SIG-M5 (cell line): ENCODE data around the gene ARFGEF3.

ENCODE experiments used
- DNase-seq: peaks from one replicate; lab custom pipeline; 2025; lab: John Stamatoyannopoulos, UW

Gene ARFGEF3

DNA sequence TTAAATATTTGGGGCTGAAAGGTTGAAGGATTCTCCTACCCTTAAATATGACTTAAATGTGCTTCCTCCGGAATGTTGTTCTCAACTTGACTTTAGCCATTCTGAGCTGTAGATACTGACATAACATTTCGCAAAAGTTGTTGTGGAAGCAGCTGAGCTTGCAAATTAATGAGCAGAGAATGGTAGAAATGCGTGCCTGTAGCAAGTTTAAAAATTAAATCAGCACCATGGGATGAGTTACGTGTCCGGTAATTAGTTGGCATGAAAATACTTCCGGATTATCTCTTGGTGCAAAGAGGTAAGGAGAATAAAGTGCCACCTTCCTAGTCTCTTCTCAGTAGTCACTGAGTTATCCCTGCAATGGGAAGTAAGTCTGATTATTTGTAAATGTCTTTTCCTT is 80.2 kb downstream of the ARFGEF3 start:
- no peak for DNase-seq

DNA sequence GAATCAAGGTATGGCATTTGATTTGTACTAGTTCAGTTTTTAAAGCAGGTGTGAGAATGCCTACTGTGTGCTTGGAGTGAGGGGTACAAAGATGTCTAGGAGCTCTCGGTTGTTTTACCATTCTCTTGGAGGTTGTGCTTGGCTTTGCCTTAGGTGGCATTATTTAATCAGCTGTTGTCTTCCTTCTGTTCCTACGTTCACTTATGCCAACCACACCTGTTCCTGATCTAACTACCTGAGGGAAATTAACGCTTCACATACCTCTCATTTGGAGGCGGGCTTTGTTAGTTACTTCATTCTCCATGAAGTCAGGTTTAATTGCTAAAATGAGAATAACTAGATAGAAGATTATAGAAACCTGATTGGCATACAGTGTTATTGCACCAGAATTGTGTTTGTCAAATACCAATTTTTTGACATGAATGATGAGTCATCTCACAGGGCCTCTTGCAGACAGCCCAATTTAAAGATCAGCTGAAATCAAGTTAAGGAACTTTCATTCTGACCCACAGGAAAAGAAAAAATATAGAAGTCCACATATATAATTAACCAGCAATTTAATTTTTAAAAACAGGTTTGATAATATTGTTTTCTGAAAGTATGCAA is 81.4 kb downstream of the ARFGEF3 start:
- no peak for DNase-seq

DNA sequence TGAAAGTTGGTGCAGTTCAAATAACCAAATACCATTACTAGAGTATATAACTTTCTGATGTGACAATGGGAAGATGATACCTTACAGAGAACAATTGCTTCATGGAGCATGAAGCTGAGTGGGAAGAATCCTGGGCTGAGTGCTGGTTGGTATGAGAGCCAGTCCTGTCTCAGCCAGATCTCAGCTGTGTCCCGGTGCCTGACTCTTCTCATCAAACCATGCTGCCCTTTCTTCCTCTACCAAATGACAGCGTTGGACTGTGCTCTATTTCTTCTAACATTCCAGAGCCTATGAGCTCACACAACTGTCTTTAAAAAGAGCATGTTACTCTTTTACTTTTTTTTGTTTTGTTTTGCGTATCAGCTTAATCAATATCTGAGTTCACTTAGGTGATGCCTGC is 84.0 kb downstream of the ARFGEF3 start:
- no peak for DNase-seq

DNA sequence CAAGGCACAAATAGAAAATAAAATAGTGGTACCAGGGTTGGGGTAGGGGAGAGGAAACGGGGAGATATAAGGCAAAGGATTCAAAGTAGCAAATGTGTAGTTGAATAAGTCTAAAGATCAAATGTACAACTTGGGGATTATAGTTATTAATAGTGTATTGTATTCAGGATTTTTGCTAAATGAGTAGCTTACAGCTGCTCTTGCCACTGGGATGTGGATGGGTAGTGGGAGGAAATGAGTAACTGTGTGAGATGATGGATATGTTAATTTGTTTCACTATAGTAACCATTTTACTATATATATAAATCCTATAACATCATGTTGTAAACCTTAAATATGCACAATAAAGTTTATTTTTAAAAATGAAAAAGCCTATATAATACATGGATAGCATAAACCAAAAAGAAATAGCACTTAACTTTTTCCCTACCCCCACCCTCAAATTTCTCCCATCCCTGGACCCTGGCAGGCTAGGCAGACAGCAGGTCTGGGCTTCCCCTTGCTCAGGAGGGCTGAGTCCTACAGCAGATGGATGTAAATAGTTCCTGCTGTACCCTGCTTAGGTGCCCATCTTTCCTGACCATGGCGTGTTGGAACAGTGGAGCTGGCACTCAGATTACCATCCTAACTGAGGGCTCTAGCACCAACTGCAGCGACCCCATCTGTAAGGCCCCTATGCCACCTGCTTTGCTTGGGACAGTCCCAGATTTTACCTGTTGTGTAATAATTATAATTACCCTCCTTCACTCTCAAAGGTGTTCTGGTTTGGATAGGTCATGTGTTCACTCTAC is 85.1 kb downstream of the ARFGEF3 start:
- DNase-seq, result no peak

DNA sequence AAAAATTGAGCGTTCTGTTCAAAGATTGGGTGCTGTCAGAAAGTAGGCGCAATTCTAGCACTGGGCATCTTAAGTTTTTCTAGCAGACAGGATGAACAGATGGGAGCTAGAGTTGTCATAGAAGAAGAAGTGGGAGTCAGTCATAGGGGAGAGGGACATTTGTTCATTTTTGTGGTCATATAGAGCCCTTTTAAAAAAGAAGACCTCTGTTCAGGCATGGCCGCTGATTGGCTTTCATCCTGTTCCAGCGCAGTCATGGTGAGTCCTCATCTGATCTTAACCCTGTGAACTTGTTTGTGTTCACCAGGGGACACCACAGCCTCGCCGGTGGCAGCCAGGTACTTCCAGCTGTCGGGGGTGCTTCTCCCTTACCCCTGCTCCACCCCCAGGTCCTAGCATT is 86.3 kb downstream of the ARFGEF3 start:
- DNase-seq, result no peak

DNA sequence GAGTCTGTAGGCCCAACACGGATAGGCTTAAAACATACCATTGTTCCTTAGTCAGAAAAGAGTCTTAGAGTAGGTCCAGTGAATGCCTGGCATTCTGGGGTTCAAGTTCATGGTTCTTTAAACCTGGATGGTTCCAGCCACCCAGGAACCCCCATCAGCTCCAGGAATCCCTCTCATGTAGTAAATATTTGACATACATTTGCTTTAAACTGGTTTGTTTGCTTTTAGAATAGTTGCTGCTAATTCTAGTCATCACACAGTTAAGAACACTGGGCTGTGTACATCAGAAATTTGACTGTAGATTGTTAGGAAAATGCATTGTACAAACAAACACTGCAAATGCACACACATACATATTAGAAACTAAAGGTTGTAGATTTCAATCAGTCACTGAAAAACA is 87.1 kb downstream of the ARFGEF3 start:
- DNase-seq, result no peak

DNA sequence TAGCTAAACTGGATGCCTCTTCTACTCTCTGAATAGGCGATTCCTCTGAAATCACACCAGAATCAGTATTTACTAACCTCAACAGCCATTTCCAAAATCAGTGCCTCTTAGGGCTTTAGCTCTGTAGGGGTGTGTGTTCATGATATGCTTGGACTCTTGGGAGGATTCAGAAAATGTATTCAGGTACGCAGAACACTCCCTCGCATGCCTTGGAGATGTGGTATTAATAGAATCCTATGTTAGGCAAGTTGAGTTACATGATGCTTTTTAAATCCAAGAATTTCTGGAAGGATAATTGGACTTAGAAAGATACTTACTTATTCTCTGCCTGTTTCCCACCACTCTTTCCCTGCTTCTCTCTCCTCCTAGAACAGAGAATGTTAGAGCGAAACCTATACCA is 88.3 kb downstream of the ARFGEF3 start:
- DNase-seq, result no peak

DNA sequence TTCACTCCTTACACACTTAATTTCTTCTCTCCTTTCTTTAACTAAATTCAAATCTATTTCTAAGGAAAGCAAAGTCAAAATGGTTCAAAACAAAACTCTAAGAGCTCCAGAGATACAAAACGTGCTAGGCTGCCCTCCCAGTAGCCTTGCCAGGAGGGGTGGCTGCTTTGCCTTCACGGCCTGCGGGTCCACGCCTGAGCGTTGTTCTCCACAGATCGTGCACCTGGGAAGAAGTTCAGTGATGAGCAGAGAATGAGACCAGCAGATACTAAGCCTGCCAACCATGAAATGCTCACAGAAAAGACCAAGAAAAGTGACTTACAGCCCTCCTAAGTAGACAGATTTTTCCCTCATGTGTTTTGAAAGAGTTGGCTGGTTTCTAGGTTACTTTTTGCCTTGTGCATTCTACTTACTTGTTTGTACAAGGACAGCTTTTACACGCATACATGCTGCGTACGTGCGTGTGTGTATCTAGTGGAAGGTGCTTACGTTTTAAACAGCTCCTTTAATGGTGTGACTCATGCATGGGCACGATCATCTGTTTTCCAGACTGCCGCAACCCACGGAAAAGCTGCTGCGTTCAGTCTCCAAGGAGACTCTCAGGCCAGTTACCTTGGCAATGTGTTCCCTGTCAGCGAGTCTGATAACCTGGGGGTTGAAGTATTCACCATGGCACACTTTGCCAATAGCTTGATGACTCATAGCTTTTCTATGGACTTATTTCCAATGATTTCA is 88.9 kb downstream of the ARFGEF3 start:
- no peak for DNase-seq

DNA sequence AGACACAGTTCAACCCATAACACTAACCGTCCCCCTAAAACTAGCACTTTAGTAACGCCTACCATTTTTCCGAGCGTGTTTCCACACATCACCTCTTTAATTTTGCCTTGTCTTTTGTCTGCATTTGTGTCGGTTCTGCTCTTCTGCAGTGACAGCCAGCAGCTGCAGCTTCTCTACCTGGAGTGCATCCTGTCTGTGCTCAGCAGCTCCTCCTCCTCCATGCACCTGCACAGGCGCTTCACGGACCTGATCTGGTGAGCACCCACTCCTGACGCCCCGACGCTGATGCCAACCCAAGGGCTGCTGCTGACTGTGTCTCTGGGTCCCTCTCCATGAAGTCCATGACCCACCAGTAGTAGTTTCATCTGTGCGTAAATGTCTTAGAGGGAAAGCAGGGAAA is 92.0 kb downstream of the ARFGEF3 start:
- DNase-seq, result no peak

DNA sequence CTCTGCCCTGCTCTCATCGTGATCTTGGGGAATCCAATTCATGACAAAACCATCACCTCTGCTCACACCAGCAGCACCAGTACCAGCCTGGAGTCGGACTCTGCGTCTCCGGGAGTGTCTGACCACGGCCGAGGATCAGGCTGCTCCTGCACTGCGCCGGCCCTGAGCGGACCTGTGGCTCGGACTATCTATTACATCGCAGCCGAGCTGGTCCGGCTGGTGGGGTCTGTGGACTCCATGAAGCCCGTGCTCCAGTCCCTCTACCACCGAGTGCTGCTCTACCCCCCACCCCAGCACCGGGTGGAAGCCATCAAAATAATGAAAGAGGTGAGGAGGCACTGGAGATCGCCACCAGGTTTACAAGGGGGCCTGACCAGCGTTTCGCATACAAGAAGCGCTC is 93.7 kb downstream of the ARFGEF3 start:
- DNase-seq, result no peak

DNA sequence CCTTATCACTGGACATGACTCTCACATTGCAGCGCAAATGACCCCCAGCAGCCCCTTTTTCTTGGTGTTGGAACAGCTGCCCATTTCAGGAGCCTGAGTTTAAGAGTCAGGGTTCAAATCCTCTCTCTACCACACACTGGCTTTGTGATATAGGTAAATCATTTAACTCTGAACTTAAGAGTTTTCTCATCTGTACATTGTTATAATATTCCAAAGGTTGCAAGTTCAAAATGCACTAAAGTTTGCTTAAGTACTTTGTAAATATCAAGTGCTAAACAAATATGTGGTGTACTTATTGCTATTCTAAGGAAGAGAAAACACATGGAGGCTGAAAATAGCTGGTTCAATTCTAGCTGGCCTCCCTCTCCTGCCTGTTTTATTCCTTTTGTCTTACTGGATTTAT is 95.9 kb downstream of the ARFGEF3 start:
- no peak for DNase-seq

DNA sequence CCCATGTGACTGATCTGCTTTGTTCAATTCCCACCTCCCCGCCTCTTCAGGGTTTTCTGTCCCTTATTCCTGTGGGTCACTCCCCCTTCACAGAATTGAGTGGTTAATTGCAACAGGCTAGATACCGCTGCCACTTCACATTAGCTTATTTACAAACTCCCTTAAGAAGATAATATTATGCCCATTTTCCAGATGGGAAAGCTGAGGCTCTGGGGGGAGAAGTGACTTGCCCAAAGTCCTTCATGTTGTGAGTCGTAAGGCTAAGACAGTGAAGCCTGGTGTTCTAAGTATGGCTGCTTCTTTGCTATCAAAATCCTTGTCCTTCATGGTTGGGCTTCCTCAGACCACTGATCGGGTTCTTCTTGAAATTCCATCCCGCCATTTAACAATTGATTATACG is 96.5 kb downstream of the ARFGEF3 start:
- no peak for DNase-seq

DNA sequence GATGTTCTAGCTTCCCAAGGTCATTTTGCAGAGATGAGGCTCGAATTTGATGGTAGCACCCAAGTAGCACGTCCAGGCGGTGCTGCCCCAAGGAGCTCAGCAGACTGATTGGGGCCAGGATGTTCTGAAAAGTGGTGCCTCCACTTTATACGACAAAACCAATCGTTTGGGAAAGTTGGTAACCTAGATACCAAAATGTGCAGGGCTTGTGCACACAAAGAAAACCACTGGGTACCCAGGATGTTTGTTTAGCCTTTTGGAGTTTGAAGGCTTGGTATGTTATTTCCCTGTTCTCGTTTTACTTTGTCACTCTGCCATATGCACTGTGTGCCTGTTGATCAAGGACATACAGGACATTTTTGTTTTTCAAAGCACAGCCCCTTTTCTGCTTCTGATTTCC is 97.3 kb downstream of the ARFGEF3 start:
- no peak for DNase-seq

DNA sequence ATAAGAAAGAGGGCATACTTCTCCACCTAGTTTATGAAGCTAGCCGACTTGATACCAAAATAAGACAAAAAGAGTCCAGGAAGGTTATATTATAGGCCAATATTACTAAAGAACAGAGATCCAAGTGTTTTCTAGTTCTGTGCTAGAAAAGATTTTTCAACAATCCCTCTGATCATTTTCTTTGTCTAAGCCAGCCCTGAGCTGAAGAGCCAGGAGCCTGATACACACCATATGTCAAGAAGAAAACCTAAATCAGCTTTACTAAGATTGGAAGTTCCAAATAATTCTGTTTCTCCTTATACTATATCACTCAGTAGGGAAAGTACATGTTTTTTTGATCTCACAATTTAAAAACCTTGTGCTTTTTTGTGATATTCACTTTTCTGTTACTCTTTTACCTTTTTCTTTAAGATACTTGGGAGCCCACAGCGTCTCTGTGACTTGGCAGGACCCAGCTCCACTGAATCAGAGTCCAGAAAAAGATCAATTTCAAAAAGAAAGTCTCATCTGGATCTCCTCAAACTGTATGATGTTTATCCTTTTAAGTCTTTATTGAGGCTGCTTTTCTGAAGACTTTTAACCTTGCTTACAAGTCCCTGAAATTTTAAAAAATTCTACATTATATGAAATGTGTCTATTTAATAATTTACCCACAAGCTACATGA is 99.5 kb downstream of the ARFGEF3 start:
- no peak for DNase-seq

DNA sequence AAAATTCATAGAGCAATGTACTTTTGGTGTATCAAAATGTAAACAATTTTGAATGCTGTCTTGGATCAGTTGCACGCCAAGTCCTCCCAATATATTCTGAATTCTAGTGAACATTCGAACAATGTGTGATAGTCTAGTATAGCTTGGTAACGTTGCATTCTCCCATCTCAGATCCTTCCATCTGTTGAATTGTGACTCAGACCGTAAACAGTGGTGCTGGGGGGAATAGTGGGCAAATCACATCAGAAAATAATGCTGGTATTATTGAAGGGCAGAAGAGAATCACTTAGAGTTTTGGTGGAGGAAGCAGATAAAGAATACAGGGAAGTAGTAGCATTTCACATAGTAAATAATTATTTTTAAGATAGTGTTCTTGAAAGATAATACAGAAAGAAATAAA is 102.2 kb downstream of the ARFGEF3 start:
- no peak for DNase-seq

DNA sequence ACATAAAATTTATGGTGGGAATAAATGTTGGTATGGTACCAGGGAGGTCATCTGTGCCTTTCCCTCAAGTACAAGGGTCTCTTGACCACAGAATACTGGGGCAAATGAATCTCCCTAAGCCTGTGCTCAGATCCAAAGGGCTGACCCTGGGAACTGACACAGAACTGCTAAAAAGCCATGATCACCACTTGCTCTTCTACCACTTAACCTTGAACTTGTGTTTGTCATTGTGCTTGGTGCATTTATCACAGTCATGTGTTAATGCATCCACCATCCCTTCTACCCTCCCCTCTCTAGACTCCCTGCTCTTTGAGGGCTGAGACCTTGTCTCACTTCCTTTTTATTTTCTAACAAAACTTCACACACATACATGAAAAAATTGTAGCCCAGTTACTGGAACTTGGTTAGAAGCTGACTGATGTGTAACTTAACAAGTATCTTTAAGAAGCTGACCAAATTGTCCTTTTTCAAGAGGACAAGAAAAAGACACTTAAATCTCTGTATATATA is 102.7 kb downstream of the ARFGEF3 start:
- no peak for DNase-seq

DNA sequence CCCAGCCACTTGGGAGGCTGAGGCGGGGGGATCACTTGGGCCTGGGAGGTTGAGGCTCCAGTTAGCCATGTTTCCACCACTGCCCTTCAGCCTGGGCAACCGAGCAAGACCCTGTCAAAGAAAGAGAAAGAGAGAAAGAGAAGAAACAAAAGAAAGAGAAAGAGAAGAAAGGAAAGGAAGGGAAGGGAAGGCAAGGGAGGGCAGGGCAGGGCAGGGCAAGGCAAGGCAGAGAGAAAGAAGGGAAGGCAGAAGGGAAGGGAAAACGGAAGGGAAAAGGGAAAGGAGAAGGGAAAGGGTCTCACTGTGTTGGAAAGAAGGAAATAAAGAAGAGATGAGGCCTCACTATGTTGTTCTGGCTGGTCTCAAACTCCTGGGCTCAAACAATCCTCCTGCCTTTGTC is 104.4 kb downstream of the ARFGEF3 start:
- no peak for DNase-seq

DNA sequence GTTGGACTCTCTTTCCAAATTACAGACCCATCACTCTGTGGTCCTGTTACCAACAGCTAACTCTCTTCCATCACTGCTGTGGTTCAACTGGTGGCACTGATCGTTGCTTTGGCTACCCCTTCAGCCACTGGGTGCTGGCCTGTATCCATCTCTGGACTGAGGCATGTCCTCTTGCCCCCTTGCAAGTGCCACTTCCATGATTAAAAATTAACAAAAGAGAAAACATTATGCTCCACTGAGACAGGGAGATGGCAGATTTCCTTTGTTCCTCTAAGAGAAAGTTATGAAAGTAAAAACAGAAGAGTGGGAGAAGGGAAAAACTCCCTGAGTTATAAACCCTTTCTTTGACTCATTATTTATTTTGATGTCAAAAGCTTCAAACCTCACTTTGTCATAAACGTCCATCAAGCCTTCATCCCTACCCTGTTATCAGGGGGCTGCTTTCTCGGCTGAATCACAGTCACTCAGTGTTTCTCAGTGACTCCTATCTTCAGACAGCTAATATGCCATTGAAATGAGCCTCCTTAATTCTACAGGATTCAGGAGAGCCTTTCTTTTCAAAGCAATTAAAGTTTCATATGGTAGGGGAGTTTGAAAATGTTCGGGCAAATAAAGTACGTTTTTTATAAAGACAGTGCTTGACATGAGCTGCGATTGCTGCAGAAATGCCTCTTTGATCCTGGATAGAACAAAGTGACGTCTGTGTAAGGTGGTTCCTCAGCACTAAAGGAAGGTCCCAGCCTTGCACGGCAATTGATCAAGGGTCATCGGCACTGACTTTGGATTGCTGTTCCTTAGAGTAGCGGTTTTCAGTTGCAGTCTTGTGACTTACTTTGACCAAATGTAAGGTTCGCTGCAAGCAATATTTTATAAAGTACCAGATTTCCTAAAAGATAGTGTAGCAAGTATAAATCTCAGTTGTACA is 106.5 kb downstream of the ARFGEF3 start:
- DNase-seq, result no peak

DNA sequence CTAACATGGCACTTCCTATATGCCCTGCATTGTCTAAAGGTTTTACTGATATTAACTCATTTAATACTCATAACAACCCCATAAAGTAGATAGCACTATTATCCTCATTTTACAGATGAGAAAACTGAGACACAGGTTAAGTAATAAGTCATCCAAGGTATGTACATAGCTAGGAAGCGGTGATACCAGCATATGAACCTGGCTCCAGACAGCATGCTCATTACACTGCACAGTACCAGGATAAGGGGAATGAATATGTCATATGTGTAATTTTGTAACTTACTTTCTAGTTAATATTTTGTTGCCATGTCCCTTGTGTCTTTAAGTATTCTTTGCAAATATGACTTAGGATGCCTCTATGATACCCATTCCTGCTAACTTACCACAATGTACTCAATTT is 109.7 kb downstream of the ARFGEF3 start:
- DNase-seq, result no peak

DNA sequence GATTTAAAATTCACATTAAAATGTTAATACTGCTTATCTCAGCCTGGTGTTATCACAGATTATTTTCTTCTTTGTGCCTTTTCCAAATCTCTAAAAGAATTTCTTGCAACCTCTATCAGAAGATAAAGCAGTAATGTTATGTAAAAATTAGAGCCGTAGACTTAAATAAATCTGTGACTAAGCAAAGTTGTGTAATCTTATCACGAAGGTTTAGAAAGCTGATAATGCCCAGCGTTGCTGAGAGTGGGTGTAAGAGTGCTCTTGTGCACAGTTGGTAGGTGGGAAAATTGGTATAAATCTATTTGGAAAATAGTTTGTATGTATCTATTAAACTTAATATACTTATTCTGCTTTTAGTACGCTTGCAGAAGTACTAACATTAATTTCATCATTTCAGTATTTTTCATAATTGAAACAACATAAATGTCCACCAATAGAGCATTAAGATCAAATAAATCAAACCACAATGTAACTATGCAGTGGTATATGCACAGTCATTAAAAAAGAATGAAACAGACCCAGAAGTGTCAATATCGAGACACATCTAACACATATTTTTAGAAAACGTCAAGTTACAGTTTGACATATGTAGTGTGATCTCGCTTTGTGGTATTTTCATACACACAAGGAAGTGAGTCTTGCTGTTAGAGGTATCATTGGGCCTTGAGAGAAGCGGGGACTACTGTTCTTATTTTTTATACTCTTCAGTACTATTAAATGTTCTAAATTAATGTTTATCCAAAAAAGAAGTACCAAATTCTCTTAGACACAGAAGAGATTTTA is 111.0 kb downstream of the ARFGEF3 start:
- DNase-seq, result no peak

DNA sequence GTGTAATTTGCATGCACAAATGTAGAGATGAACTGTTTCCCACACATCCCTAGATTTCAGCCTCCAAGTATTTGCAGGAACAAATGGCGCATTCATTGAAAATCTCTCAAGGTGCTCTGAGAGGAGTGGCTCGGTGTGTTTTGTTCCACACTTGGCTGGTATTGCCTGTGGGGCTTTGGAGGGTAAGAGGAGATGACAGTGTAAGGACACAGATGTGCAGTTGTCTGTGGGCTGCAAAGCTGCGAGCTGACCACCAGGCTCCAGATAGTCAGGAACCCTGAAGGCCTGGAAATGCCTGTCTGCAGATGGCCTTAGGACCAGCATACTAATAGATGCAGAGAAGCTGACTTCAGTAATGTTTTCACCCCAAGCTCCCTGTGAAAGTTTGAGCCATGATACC is 114.2 kb downstream of the ARFGEF3 start:
- no peak for DNase-seq
